Hepatocyte (in vitro differentiated cells): ENCODE results near the gene SSBP3. TPM values are rescaled to one million over a fixed set of nuclear protein-coding genes. Genes with fewer than 3 reads are reported as not detected.

Source experiments
- DNase-seq: peaks from one replicate; pipeline ENCODE4 v3.0.0-alpha.2; 2016; ENCODE audit warnings: low spot score
- H2AFZ ChIP-seq: fragments of 200-600 bp; sonication (generic); 2 replicates; pipeline ENCODE4 v1.6.0; 2016; ENCODE audit warnings: antibody characterized with exemption, mild to moderate bottlenecking
- H3K27ac ChIP-seq: fragments of 200-600 bp; sonication (generic); 2 replicates; pipeline ENCODE4 v1.5.1; 2016; ENCODE audit warnings: mild to moderate bottlenecking
- H3K27me3 ChIP-seq: fragments of 200-600 bp; sonication (generic); 2 replicates; pipeline ENCODE4 v1.6.1; 2016
- H3K36me3 ChIP-seq: fragments of 200-600 bp; sonication (generic); replicated peaks from 2 replicates; pipeline ENCODE4 v1.5.1; 2016; ENCODE audit warnings: low read depth; ENCODE audit not compliant: insufficient read depth
- H3K4me1 ChIP-seq: fragments of 200-600 bp; sonication (generic); 2 replicates; pipeline ENCODE4 v1.5.1; 2016; ENCODE audit warnings: mild to moderate bottlenecking, moderate library complexity; ENCODE audit not compliant: insufficient read depth
- H3K4me2 ChIP-seq: fragments of 200-600 bp; sonication (generic); 2 replicates; pipeline ENCODE4 v1.6.0; 2016
- H3K4me3 ChIP-seq: fragments of 200-600 bp; sonication (generic); 2 replicates; pipeline ENCODE4 v1.5.1; 2016; ENCODE audit warnings: mild to moderate bottlenecking
- H3K79me2 ChIP-seq: fragments of 200-600 bp; sonication (generic); 2 replicates; pipeline ENCODE4 v1.6.0; 2017; ENCODE audit warnings: mild to moderate bottlenecking
- H3K9me2 ChIP-seq: fragments of 200-600 bp; sonication (generic); replicated peaks from 2 replicates; pipeline ENCODE4 v1.6.0; 2017; ENCODE audit warnings: mild to moderate bottlenecking; ENCODE audit not compliant: insufficient read depth
- H3K9me3 ChIP-seq: fragments of 200-600 bp; sonication (generic); 2 replicates; pipeline ENCODE4 v1.5.1; 2016; ENCODE audit warnings: low read depth, mild to moderate bottlenecking
- H4K20me1 ChIP-seq: fragments of 200-600 bp; sonication (generic); 2 replicates; pipeline ENCODE4 v1.6.0; 2016; ENCODE audit warnings: mild to moderate bottlenecking; ENCODE audit not compliant: insufficient read depth, poor library complexity, severe bottlenecking
- CTCF ChIP-seq: fragments of 200-600 bp; sonication (generic); IDR thresholded peaks from 2 replicates; pipeline ENCODE4 v1.5.1; 2016; ENCODE audit warnings: antibody characterized with exemption, mild to moderate bottlenecking; ENCODE audit not compliant: poor library complexity
- EZH2 ChIP-seq: fragments of 200-600 bp; sonication (generic); IDR thresholded peaks from 2 replicates; pipeline ENCODE4 v1.6.1; 2016; ENCODE audit warnings: antibody characterized with exemption, mild to moderate bottlenecking, borderline replicate concordance
- EZH2phosphoT487 ChIP-seq: fragments of 200-600 bp; sonication (generic); IDR thresholded peaks from one replicate; pipeline ENCODE4 v1.6.1; 2018; ENCODE audit warnings: antibody characterized with exemption, mild to moderate bottlenecking, low read depth, moderate library complexity; ENCODE audit not compliant: unreplicated experiment, severe bottlenecking
- WGBS: methylation state at CpG from one replicate; pipeline ENCODE4 v1.1.6; 2016; ENCODE audit warnings: low lambda C conversion rate; ENCODE audit errors: missing lambda C conversion rate; 5-methylcytosine and 5-hydroxymethylcytosine counted together
- polyA plus RNA-seq: library from polyadenylated mRNA; unstranded; fragments of >200 nt; fragmentation: Nextera tagmentation; extraction: Ambion mirVana; gene quantifications from 2 replicates; pipeline ENCODE4 v1.2.1, GENCODE V29; 2016
- total RNA-seq: library from RNA; depleted of rRNA; stranded (reverse); fragments of >200 nt; gene quantifications from 2 replicates; pipeline ENCODE4 v1.2.3, GENCODE V29; 2014

SSBP3 gene
- total and polyA plus RNA-seq, 2 experiments from 2014 or later: 25.8 to 47.2 TPM

- H3K4me2 ChIP-seq: no peak overlapping the region
- WGBS: 84% methylated on average over 6 of the region's 6 CpGs
- no peaks in the 10 kb centered on the region for H3K9me2 ChIP-seq
- no peak for TF ChIP-seq CTCF
- TF ChIP-seq EZH2phosphoT487: no peak
- no peak for TF ChIP-seq EZH2
- peaks cover 33% of the 10 kb centered on the region for H3K4me1 ChIP-seq
- H3K27me3 ChIP-seq: no peaks in the 10 kb centered on the region
- no peak overlapping the region for H2AFZ ChIP-seq
- no peaks in the 10 kb centered on the region for H3K9me3 ChIP-seq
- H3K36me3 ChIP-seq: no peaks in the 10 kb centered on the region
- peaks cover 99% of the 10 kb centered on the region for H3K79me2 ChIP-seq
- H3K27ac ChIP-seq: no peak overlapping the region
- H4K20me1 ChIP-seq: peaks cover 79% of the 10 kb centered on the region
- H3K4me3 ChIP-seq: no peak overlapping the region
- no peak for DNase-seq
Observed at GRCh38 chr1:54360165-54361005, 45.8 kb downstream of the SSBP3 start.

- no peaks in the 10 kb centered on the region for H3K27me3 ChIP-seq
- H3K4me1 ChIP-seq: peaks cover 39% of the 10 kb centered on the region
- no peaks in the 10 kb centered on the region for H3K9me3 ChIP-seq
- H3K9me2 ChIP-seq: no peaks in the 10 kb centered on the region
- H3K79me2 ChIP-seq: peaks cover 99% of the 10 kb centered on the region
- no peak overlapping the region for H2AFZ ChIP-seq
- TF ChIP-seq EZH2: no peak
- DNase-seq: no peak
- H3K36me3 ChIP-seq: no peaks in the 10 kb centered on the region
- H3K27ac ChIP-seq: no peak overlapping the region
- 75% methylated on average over 9 of the region's 9 CpGs for WGBS
- H4K20me1 ChIP-seq: peaks cover 83% of the 10 kb centered on the region
- H3K4me2 ChIP-seq: no peak overlapping the region
- H3K4me3 ChIP-seq: no peak overlapping the region
Observed at GRCh38 chr1:54359393-54360162, 46.6 kb downstream of the SSBP3 start.

- H4K20me1 ChIP-seq: peaks cover 83% of the 10 kb centered on the region
Observed at GRCh38 chr1:54358503-54359168, 47.6 kb downstream of the SSBP3 start.

More at GRCh38 chr1:54358503-54359168, 47.6 kb downstream of the SSBP3 start:
- Histone ChIP-seq H3K4me1 (peaks cover 48% of the 10 kb centered on the region), H3K27me3 (no peaks in the 10 kb centered on the region), H3K36me3 (no peaks in the 10 kb centered on the region), H3K9me2 (no peaks in the 10 kb centered on the region), H3K9me3 (no peaks in the 10 kb centered on the region), H3K27ac (no peak overlapping the region), H3K4me3 (no peak overlapping the region), H2AFZ (no peak overlapping the region), H3K79me2 (peaks cover 99% of the 10 kb centered on the region), H3K4me2 (no peak overlapping the region)
- WGBS: 77% methylated on average over 14 of the region's 14 CpGs
- no peak for DNase-seq
- TF ChIP-seq EZH2 (no peak), EZH2phosphoT487 (no peak), CTCF (no peak)
